8988T (cell line): Measurements from ENCODE around the gene TMEM11.
"Not testable (repeated sequence)": the region's sequence is repeated elsewhere in the genome, so short reads cannot be mapped to it uniquely, and the experiment has no call there.

Experiments used
- DNase-seq: peaks from one replicate; pipeline ENCODE4 v3.0.0; 2011

Gene TMEM11

GRCh38 chr17:21210411-21211076 lies 3.4 kb downstream of the TMEM11 start:
- DNase-seq = no peak

- DNase-seq = no peak
Observed at GRCh38 chr17:21209511-21210175, 4.3 kb downstream of the TMEM11 start.

- DNase-seq = no peak
Observed at GRCh38 chr17:21208352-21208751, 5.6 kb downstream of the TMEM11 start.

GRCh38 chr17:21204935-21205334 lies 9.0 kb downstream of the TMEM11 start:
- no peak for DNase-seq

- no peak for DNase-seq
Observed at GRCh38 chr17:21202512-21202911, 11.4 kb downstream of the TMEM11 start.

GRCh38 chr17:21201874-21202273 lies 12.1 kb downstream of the TMEM11 start:
- no peak for DNase-seq

- DNase-seq = no peak
Observed at GRCh38 chr17:21201298-21201595, 12.7 kb downstream of the TMEM11 start.

- DNase-seq = no peak
Observed at GRCh38 chr17:21200590-21201297, 13.2 kb downstream of the TMEM11 start.

- DNase-seq = no peak
Observed at GRCh38 chr17:21199856-21200255, 14.1 kb downstream of the TMEM11 start.

- DNase-seq = no peak
Observed at GRCh38 chr17:21199311-21199710, 14.7 kb downstream of the TMEM11 start.

- no peak for DNase-seq
Observed at GRCh38 chr17:21198411-21198810, 15.6 kb downstream of the TMEM11 start.

GRCh38 chr17:21196126-21196525 lies 17.8 kb downstream of the TMEM11 start:
- DNase-seq = no peak

- DNase-seq = no peak
Observed at GRCh38 chr17:21194703-21195102, 19.3 kb downstream of the TMEM11 start.

- DNase-seq = no peak
Observed at GRCh38 chr17:21194226-21194625, 19.7 kb downstream of the TMEM11 start.

- DNase-seq = no peak
Observed at GRCh38 chr17:21193031-21193430, 20.9 kb downstream of the TMEM11 start.

- not testable (repeated sequence) for DNase-seq
Observed at GRCh38 chr17:21192414-21192813, 21.5 kb downstream of the TMEM11 start.

- no peak for DNase-seq
Observed at GRCh38 chr17:21191698-21192097, 22.3 kb downstream of the TMEM11 start.

- DNase-seq = no peak
Observed at GRCh38 chr17:21190078-21190477, 23.9 kb downstream of the TMEM11 start.

- no peak for DNase-seq
Observed at GRCh38 chr17:21189361-21189760, 24.6 kb downstream of the TMEM11 start.

- no peak for DNase-seq
Observed at GRCh38 chr17:21186399-21187187, 27.4 kb downstream of the TMEM11 start.

- DNase-seq = no peak
Observed at GRCh38 chr17:21185061-21185460, 28.9 kb downstream of the TMEM11 start.

- no peak for DNase-seq
Observed at GRCh38 chr17:21184570-21184969, 29.4 kb downstream of the TMEM11 start.

- no peak for DNase-seq
Observed at GRCh38 chr17:21183468-21183867, 30.5 kb downstream of the TMEM11 start.
